Measurements from ENCODE around the gene HACE1.

The HACE1 gene

DNA sequence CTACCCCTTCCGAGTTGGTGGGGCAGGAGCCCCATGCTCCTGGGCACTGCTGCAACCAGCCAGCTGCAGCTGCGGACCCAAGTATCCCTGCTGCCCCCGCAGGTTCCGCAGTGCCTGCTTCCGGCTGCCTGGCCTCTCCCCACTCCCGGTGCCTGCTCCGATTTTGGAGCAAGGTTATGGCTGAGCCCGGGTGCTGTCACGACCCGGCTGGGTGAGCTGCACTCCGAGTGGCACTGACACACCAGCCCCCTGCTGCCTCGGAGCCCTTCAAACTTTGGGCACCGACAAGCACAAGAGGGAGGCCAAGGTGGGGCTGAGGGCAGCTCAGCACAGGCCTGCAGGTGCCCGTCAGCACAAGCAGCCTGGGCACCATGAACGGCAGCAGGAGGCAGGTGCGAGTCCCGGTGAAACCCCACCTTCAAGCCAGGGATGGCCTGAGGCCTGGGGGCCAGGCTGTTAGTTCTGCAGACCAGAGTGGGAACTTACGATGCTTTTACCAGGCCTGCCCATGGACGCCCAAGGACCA lies 25.9 kb upstream of the HACE1 start (continued):
- TF ChIP-seq, protein P1, sequence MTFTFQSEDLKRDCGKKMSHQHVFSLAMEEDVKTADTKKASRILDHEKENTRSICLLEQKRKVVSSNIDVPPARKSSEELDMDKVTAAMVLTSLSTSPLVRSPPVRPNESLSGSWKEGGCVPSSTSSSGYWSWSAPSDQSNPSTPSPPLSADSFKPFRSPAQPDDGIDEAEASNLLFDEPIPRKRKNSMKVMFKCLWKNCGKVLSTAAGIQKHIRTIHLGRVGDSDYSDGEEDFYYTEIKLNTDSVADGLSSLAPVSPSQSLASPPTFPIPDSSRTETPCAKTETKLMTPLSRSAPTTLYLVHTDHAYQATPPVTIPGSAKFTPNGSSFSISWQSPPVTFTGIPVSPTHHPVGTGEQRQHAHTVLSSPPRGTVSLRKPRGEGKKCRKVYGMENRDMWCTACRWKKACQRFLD (tag by site-specific recombination; IDR thresholded peaks at IDR 0.05), result no peak
- no peak for TF ChIP-seq ZEB2 (tag by site-specific recombination; IDR thresholded peaks at IDR 0.05)
- TF ChIP-seq ZNF548 (tag by site-specific recombination; IDR thresholded peaks at IDR 0.05), result no peak
- TF ChIP-seq KLF10 (tag by site-specific recombination; IDR thresholded peaks at IDR 0.05), result no peak
- no peak for TF ChIP-seq KLF1 (tag by site-specific recombination; IDR thresholded peaks at IDR 0.05)

- TF ChIP-seq ZNF174 (tag by site-specific recombination; IDR thresholded peaks at IDR 0.05) (no peak), ZNF521 (tag by site-specific recombination; IDR thresholded peaks at IDR 0.05) (no peak), HOXA7 (CRISPR knock-in tag; IDR thresholded peaks at IDR 0.05; ENCODE audit: borderline replicate concordance) (no peak), ZNF549 (tag by site-specific recombination; IDR thresholded peaks at IDR 0.05) (no peak), ZNF555 (tag by site-specific recombination; conservative IDR thresholded peaks at IDR 0.05) (no peak), ZNF366 (tag by site-specific recombination; conservative IDR thresholded peaks at IDR 0.05) (no peak), ZNF140 (tag by site-specific recombination; IDR thresholded peaks at IDR 0.05) (no peak), KLF9 (tag by site-specific recombination; IDR thresholded peaks at IDR 0.05; ENCODE audit: low read depth) (no peak), ZNF23 (tag by site-specific recombination; IDR thresholded peaks at IDR 0.05; ENCODE audit: borderline replicate concordance) (no peak), ZNF112 (tag by site-specific recombination; IDR thresholded peaks at IDR 0.05) (no peak), ZNF777 (tag by site-specific recombination; IDR thresholded peaks at IDR 0.05; ENCODE audit: borderline replicate concordance) (no peak), ZNF560 (tag by site-specific recombination; IDR thresholded peaks at IDR 0.05; ENCODE audit: borderline replicate concordance) (no peak), ZNF274 (IDR thresholded peaks at IDR 0.05; ENCODE audit: low read length) (no peak), ZNF274 (tag by site-specific recombination; IDR thresholded peaks at IDR 0.05; ENCODE audit: borderline replicate concordance) (no peak)
- TF ChIP-seq, protein P2, sequence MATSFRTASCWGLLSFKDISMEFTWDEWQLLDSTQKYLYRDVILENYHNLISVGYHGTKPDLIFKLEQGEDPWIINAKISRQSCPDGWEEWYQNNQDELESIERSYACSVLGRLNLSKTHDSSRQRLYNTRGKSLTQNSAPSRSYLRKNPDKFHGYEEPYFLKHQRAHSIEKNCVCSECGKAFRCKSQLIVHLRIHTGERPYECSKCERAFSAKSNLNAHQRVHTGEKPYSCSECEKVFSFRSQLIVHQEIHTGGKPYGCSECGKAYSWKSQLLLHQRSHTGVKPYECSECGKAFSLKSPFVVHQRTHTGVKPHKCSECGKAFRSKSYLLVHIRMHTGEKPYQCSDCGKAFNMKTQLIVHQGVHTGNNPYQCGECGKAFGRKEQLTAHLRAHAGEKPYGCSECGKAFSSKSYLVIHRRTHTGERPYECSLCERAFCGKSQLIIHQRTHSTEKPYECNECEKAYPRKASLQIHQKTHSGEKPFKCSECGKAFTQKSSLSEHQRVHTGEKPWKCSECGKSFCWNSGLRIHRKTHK (tag by site-specific recombination; IDR thresholded peaks at IDR 0.05), result no peak
- TF ChIP-seq, protein P3, sequence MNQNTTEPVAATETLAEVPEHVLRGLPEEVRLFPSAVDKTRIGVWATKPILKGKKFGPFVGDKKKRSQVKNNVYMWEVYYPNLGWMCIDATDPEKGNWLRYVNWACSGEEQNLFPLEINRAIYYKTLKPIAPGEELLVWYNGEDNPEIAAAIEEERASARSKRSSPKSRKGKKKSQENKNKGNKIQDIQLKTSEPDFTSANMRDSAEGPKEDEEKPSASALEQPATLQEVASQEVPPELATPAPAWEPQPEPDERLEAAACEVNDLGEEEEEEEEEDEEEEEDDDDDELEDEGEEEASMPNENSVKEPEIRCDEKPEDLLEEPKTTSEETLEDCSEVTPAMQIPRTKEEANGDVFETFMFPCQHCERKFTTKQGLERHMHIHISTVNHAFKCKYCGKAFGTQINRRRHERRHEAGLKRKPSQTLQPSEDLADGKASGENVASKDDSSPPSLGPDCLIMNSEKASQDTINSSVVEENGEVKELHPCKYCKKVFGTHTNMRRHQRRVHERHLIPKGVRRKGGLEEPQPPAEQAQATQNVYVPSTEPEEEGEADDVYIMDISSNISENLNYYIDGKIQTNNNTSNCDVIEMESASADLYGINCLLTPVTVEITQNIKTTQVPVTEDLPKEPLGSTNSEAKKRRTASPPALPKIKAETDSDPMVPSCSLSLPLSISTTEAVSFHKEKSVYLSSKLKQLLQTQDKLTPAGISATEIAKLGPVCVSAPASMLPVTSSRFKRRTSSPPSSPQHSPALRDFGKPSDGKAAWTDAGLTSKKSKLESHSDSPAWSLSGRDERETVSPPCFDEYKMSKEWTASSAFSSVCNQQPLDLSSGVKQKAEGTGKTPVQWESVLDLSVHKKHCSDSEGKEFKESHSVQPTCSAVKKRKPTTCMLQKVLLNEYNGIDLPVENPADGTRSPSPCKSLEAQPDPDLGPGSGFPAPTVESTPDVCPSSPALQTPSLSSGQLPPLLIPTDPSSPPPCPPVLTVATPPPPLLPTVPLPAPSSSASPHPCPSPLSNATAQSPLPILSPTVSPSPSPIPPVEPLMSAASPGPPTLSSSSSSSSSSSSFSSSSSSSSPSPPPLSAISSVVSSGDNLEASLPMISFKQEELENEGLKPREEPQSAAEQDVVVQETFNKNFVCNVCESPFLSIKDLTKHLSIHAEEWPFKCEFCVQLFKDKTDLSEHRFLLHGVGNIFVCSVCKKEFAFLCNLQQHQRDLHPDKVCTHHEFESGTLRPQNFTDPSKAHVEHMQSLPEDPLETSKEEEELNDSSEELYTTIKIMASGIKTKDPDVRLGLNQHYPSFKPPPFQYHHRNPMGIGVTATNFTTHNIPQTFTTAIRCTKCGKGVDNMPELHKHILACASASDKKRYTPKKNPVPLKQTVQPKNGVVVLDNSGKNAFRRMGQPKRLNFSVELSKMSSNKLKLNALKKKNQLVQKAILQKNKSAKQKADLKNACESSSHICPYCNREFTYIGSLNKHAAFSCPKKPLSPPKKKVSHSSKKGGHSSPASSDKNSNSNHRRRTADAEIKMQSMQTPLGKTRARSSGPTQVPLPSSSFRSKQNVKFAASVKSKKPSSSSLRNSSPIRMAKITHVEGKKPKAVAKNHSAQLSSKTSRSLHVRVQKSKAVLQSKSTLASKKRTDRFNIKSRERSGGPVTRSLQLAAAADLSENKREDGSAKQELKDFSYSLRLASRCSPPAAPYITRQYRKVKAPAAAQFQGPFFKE (tag by site-specific recombination; IDR thresholded peaks at IDR 0.05; ENCODE audit: borderline replicate concordance), result no peak
- TF ChIP-seq, protein P4, sequence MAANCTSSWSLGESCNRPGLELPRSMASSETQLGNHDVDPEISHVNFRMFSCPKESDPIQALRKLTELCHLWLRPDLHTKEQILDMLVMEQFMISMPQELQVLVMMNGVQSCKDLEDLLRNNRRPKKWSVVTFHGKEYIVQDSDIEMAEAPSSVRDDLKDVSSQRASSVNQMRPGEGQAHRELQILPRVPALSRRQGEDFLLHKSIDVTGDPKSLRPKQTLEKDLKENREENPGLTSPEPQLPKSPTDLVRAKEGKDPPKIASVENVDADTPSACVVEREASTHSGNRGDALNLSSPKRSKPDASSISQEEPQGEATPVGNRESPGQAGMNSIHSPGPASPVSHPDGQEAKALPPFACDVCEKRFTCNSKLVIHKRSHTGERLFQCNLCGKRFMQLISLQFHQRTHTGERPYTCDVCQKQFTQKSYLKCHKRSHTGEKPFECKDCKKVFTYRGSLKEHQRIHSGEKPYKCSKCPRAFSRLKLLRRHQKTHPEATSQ (tag by site-specific recombination; IDR thresholded peaks at IDR 0.05), result no peak
- POLR2A ChIA-PET, result no interaction called here
Measured at GRCh38 chr6:104884867-104885517, 25.3 kb upstream of the HACE1 start.

More at GRCh38 chr6:104884867-104885517, 25.3 kb upstream of the HACE1 start:
- H3K9me3 ChIP-seq (ENCODE audit: control insufficient read depth, insufficient read depth, low read depth, low read length), result no peaks in the 10 kb centered on the region
- no peak overlapping the region for H3K4me3 ChIP-seq (ENCODE audit: low read depth, low read length)
- CTCF ChIA-PET, result interaction anchor here (1.5 kb wide), 1 partner anchor 11 kb away, joined by 3 read pairs; no protein-coding TSS in a partner anchor
- H3K36me3 ChIP-seq (ENCODE audit: control insufficient read depth in 2 of 2, insufficient read depth in 1 of 2, low read length in 2 of 2), result no peaks in the 10 kb centered on the region
- H3K4me1 ChIP-seq (ENCODE audit: control insufficient read depth, insufficient read depth, low read length), result no peaks in the 10 kb centered on the region
- no peak overlapping the region for H3K27ac ChIP-seq (ENCODE audit: extremely low read depth, low read depth, low read length)
